ENCODE measurements around the gene DMXL1. TPM values are rescaled to one million over a fixed set of nuclear protein-coding genes. Genes with fewer than 3 reads are reported as not detected.
A peak's percentile ranks its signal among the peaks of the same experiment; 100 is the strongest.

DMXL1 gene
- total and polyA plus RNA-seq, 11 donors, result 8.2 to 39.0 (median 27.0) TPM

DNA sequence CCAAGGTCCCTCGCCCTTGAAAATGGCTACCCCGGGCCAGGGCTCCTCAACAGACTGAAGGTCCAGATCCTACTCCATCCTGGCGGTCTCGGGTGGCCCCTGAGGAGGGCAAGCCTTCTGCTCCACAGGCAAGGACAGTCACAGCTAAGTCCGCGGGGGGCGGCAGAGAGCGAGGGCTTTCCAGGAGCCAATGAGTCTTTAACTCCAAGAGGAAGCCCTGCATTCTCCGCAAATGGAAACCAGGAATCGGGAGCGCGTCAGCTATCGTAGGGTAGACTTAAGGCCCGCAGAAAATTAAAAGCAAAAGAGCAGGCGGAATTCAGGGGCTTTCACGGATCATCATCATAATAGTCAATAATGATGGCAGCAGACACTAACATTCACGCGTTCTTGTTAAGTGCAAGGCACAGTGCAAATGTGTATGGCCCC lies 197.1 kb downstream of the DMXL1 start:
- TF ChIP-seq POLR2A (IDR thresholded peaks at IDR 0.05) (no peak), CTCF (IDR thresholded peaks at IDR 0.05) (peak in 8 of 12 donors; percentile 18 to 97 (median 70))
- Histone ChIP-seq H3K27me3 (no peaks in the 10 kb centered on the region), H3K4me1 (peaks cover 0 to 44% (median 6%) of the 10 kb centered on the region in 12 donors), H3K36me3 (no peaks in the 10 kb centered on the region), H3K9me3 (peaks cover 0 to 5% (median 0%) of the 10 kb centered on the region in 12 donors), H3K27ac (peak overlapping the region; percentile 37 to 97 (median 92)), H3K4me3 (peak overlapping the region; percentile 41 to 90 (median 72))
- ATAC-seq, result peak; percentile 92 to 95 (median 94)
- DNase-seq, result peak; percentile 89 to 96 (median 95)
- intact Hi-C loops (cut with DNase I), result loop anchor here in 7 of 10 donors (1.0 to 10.0 kb wide), 12 partner anchors 53 to 281 kb away; partner anchors contain the start of genes DMXL1 (in 3 of the 7) and DTWD2 (in 2 of the 7)
- 4 to 5% (median 5%) methylated on average over 17 to 18 of the region's 18 CpGs for WGBS, 4 donors

DNA sequence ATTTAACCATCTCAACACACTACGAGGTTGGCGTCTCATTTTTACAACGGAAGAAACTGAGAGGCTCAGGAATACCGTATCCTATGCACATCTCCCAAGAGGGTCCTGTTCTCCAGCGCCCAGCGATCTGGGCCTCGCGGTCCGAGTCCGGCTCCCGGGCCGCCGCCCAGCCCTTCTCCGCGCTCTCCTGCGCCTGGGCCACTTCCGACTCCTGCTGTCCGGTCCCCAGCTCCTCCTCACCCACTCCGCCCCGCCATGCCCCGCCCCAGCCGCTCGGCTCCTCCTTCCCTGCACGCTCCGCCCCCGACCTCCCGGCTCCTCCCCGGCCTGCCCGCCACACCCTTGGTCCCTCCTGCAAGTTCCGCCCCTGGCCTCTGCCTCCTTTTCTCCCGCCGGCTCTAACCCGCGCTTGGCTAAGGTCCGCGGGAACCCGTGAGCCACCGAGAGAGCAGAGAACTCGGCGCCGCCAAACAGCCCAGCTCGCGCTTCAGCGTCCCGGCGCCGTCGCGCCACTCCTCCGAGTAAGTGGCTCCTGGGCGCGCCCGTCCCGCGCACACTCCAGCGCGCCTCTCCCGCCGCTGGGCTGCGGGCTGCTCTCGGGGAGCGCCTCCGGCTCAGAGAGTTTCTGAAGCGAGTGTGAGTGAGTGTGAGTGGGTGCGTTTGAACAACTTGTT lies 197.6 kb downstream of the DMXL1 start:
- H3K4me3 ChIP-seq, result peak overlapping the region; percentile 41 to 90 (median 72)
- intact Hi-C loops (cut with DNase I), result loop anchor here in 7 of 10 donors (1.0 to 10.0 kb wide), 12 partner anchors 54 to 281 kb away; partner anchors contain the start of genes DMXL1 (in 3 of the 7) and DTWD2 (in 2 of the 7)
- no peaks in the 10 kb centered on the region for H3K36me3 ChIP-seq
- peak in 1 of 2 donors; percentile 95 for TF ChIP-seq POLR2A (IDR thresholded peaks at IDR 0.05)
- peak in 1 of 12 donors; percentile 8 for TF ChIP-seq CTCF (IDR thresholded peaks at IDR 0.05)
- no peaks in the 10 kb centered on the region for H3K9me3 ChIP-seq
- WGBS, 4 donors, result 0 to 1% (median 1%) methylated on average over 53 to 65 of the region's 65 CpGs
- H3K27me3 ChIP-seq, result no peaks in the 10 kb centered on the region
- peaks cover 0 to 49% (median 7%) of the 10 kb centered on the region in 12 donors for H3K4me1 ChIP-seq
- H3K27ac ChIP-seq, result peak overlapping the region; percentile 37 to 97 (median 92)
- peak; percentile 97 to 100 (median 98) for DNase-seq
- ATAC-seq, result peak; percentile 98 to 99 (median 98)

DNA sequence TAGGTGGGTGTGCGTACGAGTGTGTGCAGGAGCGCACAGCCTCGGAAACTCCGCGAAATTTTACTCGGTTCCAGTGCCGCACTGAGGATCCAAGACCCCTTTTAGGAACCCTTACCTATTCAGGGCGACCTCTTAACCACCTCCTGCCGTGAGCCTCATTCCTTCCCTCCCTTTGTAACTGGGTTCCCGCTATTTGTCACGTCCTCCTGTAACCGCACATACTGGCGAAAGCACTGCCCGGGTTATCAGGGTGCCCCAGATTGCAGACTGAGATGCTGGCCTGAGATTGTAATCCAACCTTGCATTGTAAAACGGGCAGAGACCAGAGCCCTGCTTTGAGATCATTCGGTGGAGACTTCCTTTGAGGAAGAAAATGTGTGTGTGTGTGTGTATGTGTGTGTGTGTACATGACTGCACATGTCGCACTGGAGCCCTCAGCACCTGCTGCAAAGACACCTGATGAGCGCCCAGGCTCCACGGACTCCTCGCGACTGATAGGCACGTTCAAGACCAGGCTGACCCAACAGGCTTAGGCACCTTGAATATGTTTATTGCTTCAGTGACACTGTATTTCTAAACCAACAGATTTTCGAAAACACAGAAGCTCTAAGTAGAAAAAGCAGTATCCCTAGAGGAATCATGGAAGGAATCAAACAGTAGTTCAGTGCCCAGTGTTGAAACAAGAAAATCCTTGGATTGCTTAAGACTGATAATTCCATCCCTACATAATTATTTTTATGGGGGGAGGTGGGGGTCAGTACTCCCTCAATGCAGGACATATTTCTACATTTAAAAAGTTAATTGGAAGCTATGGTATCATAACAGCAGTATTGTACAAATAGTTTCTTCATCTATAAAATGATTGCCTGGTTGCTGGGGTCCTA lies 198.4 kb downstream of the DMXL1 start:
- Histone ChIP-seq H3K4me1 (peaks cover 0 to 57% (median 8%) of the 10 kb centered on the region in 12 donors), H3K27ac (peak overlapping the region in 11 of 12 donors; percentile 87 to 97 (median 92)), H3K36me3 (no peaks in the 10 kb centered on the region), H3K4me3 (peak overlapping the region; percentile 41 to 90 (median 72)), H3K27me3 (no peaks in the 10 kb centered on the region), H3K9me3 (no peaks in the 10 kb centered on the region)
- DNase-seq (peak in 4 of 5 donors; percentile 13 to 41 (median 32)), ATAC-seq (no peak)
- intact Hi-C loops (cut with DNase I), result loop anchor here in 7 of 10 donors (2.0 to 10.0 kb wide), 11 partner anchors 55 to 282 kb away; partner anchors contain the start of genes DMXL1 (in 3 of the 7) and DTWD2 (in 2 of the 7)
- 5 to 10% (median 8%) methylated on average over 19 to 24 of the region's 24 CpGs for WGBS, 4 donors
- TF ChIP-seq CTCF (IDR thresholded peaks at IDR 0.05) (no peak), POLR2A (IDR thresholded peaks at IDR 0.05) (no peak)

All from heart left ventricle (tissue), 16 donors.